ENCODE data around the gene KREMEN1. TPM values are rescaled to one million over a fixed set of nuclear protein-coding genes. Genes with fewer than 3 reads are reported as not detected.

Gene KREMEN1
- total and polyA plus RNA-seq, 9 of the 15 experiments (the other 6 are each of a cell fraction or from before 2014, with no cell fraction given): 0.69 to 11.5 (median 4.3) TPM

DNA sequence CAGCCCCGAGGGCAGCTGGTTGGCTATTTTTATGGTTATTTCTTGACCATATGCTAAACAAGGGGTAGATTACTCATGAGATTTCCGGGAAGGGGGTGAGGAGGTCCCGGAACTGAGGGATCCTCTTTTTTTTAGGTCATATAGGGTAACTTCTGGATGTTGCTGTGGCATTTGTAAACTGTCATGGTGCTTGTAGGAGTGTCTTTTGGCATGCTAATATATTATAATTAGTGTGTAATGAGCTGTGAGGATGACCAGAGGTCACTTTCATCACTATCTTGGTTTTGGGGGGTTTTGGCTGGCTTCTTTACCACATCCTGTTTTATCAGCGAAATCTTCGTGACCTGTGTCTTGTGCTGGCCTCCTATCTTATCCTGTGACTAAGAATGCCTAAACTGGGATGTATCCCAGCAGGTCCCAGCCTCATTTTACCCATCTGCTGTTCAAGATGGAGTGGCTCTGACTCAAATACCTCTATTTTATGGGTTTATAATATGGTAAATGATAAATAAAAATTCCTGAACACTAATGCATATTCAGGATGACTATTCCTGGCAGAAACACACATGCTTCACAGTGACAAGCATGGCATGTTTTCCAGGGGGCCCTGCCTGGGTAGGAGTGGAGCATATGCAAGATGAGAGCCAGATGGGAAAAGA is 11.2 kb downstream of the KREMEN1 start:
- H4K20me1 ChIP-seq (replicated peaks; ENCODE audit: control insufficient read depth, insufficient read depth, low read length): no peaks in the 10 kb centered on the region
- ChIA-PET POLR2A (interaction anchor here (0.5 to 0.9 kb wide), 3 partner anchors 8 to 476 kb away, joined by 3 to 5 read pairs (median 3); no protein-coding TSS in a partner anchor), CTCF (ENCODE audit: low intra/inter-chr PET ratio) (no interaction called here)
- H2AFZ ChIP-seq (ENCODE audit: low read depth, low read length): no peak overlapping the region
- ATAC-seq (no peak), DNase-seq (ENCODE audit: extremely low read depth in 1 of 4, low spot score in 3 of 4) (peak in 1 of 4 experiments; percentile 24), FAIRE-seq (no peak)
- 2% methylated on average over 5 of the region's 5 CpGs for WGBS (ENCODE audit: insufficient coverage, low coverage, missing lambda C conversion rate)
- H3K79me2 ChIP-seq (ENCODE audit: control insufficient read depth, insufficient read depth, low read length): no peaks in the 10 kb centered on the region; the same call in 2 of the 3 replicates
- H3K36me3 ChIP-seq (ENCODE audit: control insufficient read depth, insufficient read depth, low read length): no peaks in the 10 kb centered on the region
- no TSS peak for BruUV-seq (replicated peaks)
- H3K9me3 ChIP-seq (replicated peaks; ENCODE audit: control insufficient read depth, insufficient read depth, low read depth, low read length): no peaks in the 10 kb centered on the region
- H3K4me2 ChIP-seq (ENCODE audit: insufficient read depth, low read length): peak overlapping the region; percentile 20; the same call in 1 of the 2 replicates
- no peaks in the 10 kb centered on the region for H3K27me3 ChIP-seq (ENCODE audit: control insufficient read depth in 2 of 2, insufficient read depth in 2 of 2, low read length in 2 of 2)
- H3K9me1 ChIP-seq (ENCODE audit: control insufficient read depth, insufficient read depth, low read length): no peaks in the 10 kb centered on the region
- peaks cover 0 to 31% of the 10 kb centered on the region in 2 experiments; a peak in 4 of 5 replicates for H3K4me1 ChIP-seq (replicated peaks in 1 of 2; ENCODE audit: control insufficient read depth in 2 of 2, insufficient read depth in 2 of 2, low read length in 2 of 2)
- 0 out of 3 replicates have a peak overlapping the region, but pooled peaks have one; percentile 39 for H3K27ac ChIP-seq (ENCODE audit: extremely low read depth, low read depth, low read length)
- H3K4me3 ChIP-seq: no peak overlapping the region
- no peak overlapping the region for H3K9ac ChIP-seq (ENCODE audit: insufficient read depth in 1 of 2, low read depth in 2 of 2, low read length in 2 of 2)
- intact Hi-C loops (cut with micrococcal nuclease): no loop called here
- in situ Hi-C loops (cut with MboI): no loop called here
- TF ChIP-seq, protein P1, sequence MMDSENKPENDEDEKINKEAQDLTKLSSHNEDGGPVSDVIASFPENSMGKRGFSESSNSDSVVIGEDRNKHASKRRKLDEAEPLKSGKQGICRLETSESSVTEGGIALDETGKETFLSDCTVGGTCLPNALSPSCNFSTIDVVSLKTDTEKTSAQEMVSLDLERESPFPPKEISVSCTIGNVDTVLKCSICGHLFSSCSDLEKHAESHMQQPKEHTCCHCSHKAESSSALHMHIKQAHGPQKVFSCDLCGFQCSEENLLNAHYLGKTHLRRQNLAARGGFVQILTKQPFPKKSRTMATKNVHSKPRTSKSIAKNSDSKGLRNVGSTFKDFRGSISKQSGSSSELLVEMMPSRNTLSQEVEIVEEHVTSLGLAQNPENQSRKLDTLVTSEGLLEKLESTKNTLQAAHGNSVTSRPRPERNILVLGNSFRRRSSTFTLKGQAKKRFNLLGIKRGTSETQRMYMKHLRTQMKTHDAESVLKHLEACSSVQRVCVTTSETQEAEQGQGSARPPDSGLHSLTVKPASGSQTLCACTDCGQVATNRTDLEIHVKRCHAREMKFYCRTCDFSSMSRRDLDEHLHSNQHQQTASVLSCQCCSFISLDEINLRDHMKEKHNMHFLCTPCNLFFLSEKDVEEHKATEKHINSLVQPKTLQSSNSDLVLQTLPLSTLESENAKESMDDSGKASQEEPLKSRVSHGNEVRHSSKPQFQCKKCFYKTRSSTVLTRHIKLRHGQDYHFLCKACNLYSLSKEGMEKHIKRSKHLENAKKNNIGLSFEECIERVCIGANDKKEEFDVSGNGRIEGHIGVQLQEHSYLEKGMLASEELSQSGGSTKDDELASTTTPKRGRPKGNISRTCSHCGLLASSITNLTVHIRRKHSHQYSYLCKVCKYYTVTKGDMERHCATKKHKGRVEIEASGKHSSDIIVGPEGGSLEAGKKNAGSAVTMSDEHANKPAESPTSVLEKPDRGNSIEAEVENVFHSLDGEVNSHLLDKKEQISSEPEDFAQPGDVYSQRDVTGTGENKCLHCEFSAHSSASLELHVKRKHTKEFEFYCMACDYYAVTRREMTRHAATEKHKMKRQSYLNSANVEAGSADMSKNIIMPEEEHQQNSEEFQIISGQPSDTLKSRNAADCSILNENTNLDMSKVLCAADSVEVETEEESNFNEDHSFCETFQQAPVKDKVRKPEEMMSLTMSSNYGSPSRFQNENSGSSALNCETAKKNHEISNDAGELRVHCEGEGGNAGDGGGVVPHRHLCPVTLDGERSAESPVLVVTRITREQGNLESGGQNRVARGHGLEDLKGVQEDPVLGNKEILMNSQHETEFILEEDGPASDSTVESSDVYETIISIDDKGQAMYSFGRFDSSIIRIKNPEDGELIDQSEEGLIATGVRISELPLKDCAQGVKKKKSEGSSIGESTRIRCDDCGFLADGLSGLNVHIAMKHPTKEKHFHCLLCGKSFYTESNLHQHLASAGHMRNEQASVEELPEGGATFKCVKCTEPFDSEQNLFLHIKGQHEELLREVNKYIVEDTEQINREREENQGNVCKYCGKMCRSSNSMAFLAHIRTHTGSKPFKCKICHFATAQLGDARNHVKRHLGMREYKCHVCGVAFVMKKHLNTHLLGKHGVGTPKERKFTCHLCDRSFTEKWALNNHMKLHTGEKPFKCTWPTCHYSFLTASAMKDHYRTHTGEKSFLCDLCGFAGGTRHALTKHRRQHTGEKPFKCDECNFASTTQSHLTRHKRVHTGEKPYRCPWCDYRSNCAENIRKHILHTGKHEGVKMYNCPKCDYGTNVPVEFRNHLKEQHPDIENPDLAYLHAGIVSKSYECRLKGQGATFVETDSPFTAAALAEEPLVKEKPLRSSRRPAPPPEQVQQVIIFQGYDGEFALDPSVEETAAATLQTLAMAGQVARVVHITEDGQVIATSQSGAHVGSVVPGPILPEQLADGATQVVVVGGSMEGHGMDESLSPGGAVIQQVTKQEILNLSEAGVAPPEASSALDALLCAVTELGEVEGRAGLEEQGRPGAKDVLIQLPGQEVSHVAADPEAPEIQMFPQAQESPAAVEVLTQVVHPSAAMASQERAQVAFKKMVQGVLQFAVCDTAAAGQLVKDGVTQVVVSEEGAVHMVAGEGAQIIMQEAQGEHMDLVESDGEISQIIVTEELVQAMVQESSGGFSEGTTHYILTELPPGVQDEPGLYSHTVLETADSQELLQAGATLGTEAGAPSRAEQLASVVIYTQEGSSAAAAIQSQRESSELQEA (IDR thresholded peaks at IDR 0.05; ENCODE audit: low read depth): no peak
- TF ChIP-seq ATF7 (IDR thresholded peaks at IDR 0.05) (peak; percentile 35; the same call in 1 of the 2 replicates), CBX2 (IDR thresholded peaks at IDR 0.05; ENCODE audit: insufficient read depth, low read length, poor library complexity, severe bottlenecking) (no peak), FOXP1 (CRISPR knock-in tag; IDR thresholded peaks at IDR 0.05) (no peak), ZNF184 (CRISPR knock-in tag; IDR thresholded peaks at IDR 0.05) (no peak), HOXB6 (CRISPR knock-in tag; IDR thresholded peaks at IDR 0.05; ENCODE audit: borderline replicate concordance) (no peak), ZNF12 (CRISPR knock-in tag; IDR thresholded peaks at IDR 0.05) (no peak), SMAD2 (IDR thresholded peaks at IDR 0.05; ENCODE audit: low read depth, low read length) (no peak), SRSF9 (IDR thresholded peaks at IDR 0.05; ENCODE audit: borderline replicate concordance, low read depth, low read length) (no peak), ETV5 (CRISPR knock-in tag; IDR thresholded peaks at IDR 0.05; ENCODE audit: low read depth) (no peak), ZNF232 (CRISPR knock-in tag; IDR thresholded peaks at IDR 0.05) (no peak)
- TF ChIP-seq, protein P2, sequence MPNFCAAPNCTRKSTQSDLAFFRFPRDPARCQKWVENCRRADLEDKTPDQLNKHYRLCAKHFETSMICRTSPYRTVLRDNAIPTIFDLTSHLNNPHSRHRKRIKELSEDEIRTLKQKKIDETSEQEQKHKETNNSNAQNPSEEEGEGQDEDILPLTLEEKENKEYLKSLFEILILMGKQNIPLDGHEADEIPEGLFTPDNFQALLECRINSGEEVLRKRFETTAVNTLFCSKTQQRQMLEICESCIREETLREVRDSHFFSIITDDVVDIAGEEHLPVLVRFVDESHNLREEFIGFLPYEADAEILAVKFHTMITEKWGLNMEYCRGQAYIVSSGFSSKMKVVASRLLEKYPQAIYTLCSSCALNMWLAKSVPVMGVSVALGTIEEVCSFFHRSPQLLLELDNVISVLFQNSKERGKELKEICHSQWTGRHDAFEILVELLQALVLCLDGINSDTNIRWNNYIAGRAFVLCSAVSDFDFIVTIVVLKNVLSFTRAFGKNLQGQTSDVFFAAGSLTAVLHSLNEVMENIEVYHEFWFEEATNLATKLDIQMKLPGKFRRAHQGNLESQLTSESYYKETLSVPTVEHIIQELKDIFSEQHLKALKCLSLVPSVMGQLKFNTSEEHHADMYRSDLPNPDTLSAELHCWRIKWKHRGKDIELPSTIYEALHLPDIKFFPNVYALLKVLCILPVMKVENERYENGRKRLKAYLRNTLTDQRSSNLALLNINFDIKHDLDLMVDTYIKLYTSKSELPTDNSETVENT (CRISPR knock-in tag; IDR thresholded peaks at IDR 0.05): no peak
